GM12878 (cell line): Measurements from ENCODE around the gene MYD88.
A peak's percentile ranks its signal among the peaks of the same experiment; 100 is the strongest.

ENCODE experiments used
- CTCF ChIP-seq, 3 experiments: IDR thresholded peaks in 2 of 3; conservative IDR thresholded peaks in 1 of 3; 2 replicates each; pipeline ENCODE4 v1.5.1; 2011; ENCODE audit warnings: low read depth in 3 of 3, low read length in 3 of 3, mild to moderate bottlenecking in 3 of 3, control low read depth in 2 of 3, moderate library complexity in 2 of 3, inconsistent platforms in 1 of 3, mixed read lengths in 1 of 3; ENCODE audit not compliant: control insufficient read depth in 2 of 3, insufficient read depth in 1 of 3; ENCODE audit errors: extremely low read depth in 1 of 3
- POLR2A ChIP-seq: IDR thresholded peaks from 2 replicates; pipeline ENCODE4 v1.6.1; 2011; ENCODE audit warnings: low read depth, mild to moderate bottlenecking, low read length
- USF2 ChIP-seq: IDR thresholded peaks from 2 replicates; pipeline ENCODE4 v1.6.1; 2011; ENCODE audit warnings: low read depth, low read length, improper control_type of control experiment, borderline replicate concordance
- TF ChIP-seq, protein P1 (sequence below): IDR thresholded peaks from 2 replicates; pipeline ENCODE4 v1.6.1; 2012; ENCODE audit warnings: low read length, inconsistent platforms

DNA sequence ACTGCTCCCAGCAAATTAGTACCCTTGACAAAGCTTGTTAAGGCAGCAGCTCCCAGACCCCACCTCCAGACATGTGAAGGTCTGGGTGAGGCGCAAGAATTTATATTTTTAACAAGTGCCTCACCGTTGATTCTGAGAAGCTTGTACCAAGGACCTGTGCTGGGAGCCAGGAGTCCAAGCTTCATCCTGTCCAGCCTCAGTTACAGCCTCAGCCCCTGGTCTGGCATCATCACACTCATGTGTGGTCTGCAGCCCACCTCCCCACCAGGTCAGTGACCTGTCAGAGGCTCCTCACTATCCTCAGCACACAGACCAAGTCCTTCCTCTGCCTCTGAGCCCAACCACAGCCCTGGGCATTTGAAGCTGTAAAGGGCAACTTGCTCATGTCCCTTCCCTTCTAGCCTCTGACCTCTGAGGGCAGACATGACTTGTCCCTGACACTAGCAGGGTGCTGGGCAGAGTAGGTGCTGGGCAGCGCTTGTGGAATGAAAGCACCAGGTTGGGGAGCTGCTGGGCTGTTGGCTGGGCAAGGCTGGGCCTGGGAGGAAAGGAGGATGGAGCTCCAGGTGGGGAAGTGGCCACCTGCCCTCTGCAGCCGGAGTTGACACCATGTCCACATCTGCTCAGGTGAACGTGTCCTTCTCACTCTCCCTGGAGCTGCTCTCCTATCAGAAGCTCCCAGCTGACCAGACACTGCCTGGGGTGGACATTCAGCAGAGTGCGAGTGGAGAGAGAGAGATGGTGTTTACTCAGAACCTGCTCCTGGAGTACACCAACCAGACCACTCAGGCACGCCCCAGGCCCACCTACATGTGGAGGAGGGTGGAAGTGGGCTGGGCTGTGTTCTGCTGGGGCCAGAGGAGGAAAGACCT, 18.4 kb upstream of the MYD88 start:
- TF ChIP-seq CTCF (IDR thresholded peaks at IDR 0.05 in 2 of 3, conservative IDR thresholded peaks at IDR 0.05 in 1 of 3; ENCODE audit: control insufficient read depth in 2 of 3, extremely low read depth in 1 of 3, insufficient read depth in 1 of 3, low read depth in 3 of 3, low read length in 3 of 3) (no peak), POLR2A (0 out of 2 replicates have a peak, but pooled peaks have one; percentile 17), USF2 (no peak)
- TF ChIP-seq, protein P1, sequence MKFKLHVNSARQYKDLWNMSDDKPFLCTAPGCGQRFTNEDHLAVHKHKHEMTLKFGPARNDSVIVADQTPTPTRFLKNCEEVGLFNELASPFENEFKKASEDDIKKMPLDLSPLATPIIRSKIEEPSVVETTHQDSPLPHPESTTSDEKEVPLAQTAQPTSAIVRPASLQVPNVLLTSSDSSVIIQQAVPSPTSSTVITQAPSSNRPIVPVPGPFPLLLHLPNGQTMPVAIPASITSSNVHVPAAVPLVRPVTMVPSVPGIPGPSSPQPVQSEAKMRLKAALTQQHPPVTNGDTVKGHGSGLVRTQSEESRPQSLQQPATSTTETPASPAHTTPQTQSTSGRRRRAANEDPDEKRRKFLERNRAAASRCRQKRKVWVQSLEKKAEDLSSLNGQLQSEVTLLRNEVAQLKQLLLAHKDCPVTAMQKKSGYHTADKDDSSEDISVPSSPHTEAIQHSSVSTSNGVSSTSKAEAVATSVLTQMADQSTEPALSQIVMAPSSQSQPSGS = no peak
